Right forelimb (tissue), 1 donor: ENCODE results near the gene DNAJB6.
"Not testable (repeated sequence)": the region's sequence is repeated elsewhere in the genome, so short reads cannot be mapped to it uniquely, and the experiment has no call there.

Experiments
- DNase-seq: peaks from one replicate; pipeline ENCODE4 v3.0.0-alpha.2; 2018

DNAJB6 gene

DNA sequence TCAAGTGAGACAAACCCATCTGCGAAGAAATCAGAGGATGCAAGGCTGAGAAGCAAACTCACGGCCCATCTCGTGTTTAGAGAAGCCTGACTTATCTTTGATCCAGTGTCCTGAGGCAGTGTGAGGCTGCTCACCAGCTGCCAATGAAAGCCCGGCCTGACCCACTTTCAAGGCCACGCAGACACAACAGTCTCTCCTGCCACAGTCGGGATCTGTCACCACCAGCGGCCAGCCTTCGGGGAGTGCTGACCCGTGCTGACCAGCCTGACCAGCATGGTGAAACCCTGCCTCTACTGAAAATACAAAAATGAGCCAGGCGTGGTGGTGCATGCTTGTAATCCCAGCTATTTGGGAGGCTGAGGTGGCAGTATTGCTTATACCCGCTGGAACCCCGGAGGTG is 7.4 kb upstream of the DNAJB6 start:
- DNase-seq: no peak

DNA sequence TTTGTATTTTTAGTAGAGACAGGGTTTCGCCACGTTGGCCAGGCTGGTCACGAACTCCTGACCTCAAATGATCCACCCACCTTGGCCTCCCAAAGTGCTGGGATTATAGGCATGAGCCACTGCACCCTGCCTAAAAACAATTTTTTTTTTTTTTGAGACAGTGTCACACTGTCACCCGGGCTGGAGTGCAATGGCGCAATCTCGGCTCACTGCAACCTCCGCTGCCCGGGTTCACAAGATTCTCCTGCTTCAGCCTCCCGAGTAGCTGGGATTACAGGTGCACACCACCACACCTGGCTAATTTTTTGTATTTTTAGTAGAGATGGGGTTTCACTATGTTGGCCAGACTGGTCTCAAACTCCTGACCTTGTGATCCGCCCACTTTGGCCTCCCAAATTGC is 6.2 kb upstream of the DNAJB6 start:
- DNase-seq: not testable (repeated sequence)

DNA sequence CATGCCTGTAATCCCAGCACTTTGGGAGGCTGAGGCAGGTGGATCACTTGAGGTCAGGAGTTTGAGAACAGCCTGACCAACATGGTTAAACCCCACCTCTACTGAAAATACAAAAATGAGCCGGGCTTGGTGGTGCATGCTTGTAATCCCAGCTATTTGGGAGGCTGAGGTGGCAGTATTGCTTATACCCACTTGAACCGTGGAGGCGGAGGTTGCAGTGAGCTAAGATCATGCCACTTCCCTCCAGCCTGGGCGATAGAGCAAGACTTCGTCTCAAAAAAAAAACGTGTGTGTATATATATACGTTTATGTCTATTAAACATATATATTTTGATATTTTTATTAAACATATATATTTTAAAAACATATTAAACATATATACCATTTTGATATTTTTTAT is 5.8 kb upstream of the DNAJB6 start:
- DNase-seq: not testable (repeated sequence)

DNA sequence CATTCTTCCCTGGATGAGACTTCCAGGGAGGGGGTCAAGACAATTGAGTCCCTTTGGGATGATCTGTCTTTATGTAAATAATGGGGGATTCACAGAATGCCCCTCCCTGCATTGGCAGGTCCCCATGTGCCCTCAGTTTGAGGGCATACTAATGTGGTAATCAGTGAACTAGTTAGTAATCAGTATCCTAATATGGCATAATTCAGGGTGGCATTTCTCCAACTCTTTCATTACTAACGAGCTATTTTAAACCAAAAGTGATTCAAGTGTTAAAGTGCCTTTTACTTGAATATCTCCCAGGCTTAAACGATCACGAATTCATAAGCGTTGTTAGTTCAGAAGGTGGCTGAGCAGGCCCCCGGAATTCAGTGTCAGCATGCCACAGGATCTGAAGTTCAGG is 1.6 kb upstream of the DNAJB6 start:
- DNase-seq: no peak

DNA sequence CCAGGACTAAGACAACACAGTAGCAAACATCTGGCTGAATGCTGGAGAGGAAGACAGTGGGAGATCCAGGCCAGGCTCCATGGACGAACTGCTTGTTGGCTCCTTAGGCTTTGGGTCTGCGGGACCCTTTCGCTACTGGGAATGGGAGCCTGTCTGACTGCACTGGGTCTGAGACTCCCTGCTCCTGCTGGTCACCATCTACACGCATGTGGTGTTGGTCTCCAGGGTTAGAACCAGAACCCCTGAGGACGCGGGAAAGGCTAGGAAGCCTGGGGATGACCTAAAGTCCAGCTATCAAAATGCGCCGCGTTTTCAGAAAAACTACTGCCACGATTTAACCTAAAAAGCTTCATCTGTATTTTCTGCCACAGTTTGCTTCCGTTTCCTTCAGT is 817 bp upstream of the DNAJB6 start:
- peak; percentile 50 for DNase-seq

DNA sequence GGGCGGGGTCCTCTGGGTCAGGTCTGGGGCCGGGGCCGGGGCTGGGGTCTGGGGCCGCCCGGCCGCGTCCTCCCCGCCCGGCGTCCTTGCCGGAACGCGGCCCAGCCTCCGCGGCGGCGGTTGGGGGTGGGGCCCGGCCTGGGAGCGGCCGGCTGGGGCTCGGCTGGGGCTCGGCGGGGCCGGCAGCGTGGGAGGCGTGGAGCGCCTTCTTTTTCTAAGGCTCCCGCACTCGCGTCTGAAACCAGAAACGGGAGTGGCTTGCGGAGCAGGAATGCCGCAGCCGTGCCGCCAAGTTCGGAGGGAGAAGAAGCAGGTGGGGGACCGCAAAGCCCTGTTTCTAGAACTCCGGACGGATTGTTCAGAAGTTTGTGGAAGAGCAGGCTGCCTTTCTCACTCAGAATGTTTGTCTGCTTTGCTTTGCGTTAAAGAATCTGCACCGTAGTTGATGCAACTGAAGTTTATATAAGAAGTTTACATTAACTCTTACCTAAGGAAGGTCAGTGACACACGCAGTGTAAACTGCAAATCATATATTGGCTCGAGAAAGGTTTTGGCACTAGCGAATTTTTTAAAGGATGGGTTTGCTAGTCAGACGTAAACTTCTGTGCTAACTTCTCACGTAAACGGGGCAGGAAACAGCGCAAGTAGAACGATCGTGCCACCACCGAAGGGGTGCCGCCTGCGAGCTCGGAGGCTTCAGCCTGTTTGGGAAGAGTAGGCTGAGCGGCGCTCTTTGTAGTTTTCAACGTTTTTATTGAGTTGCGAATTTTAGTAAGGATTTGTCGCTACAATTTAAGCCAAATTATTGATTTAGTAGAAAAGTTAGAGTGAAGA is 729 bp downstream of the DNAJB6 start:
- DNase-seq: peak; percentile 80

DNA sequence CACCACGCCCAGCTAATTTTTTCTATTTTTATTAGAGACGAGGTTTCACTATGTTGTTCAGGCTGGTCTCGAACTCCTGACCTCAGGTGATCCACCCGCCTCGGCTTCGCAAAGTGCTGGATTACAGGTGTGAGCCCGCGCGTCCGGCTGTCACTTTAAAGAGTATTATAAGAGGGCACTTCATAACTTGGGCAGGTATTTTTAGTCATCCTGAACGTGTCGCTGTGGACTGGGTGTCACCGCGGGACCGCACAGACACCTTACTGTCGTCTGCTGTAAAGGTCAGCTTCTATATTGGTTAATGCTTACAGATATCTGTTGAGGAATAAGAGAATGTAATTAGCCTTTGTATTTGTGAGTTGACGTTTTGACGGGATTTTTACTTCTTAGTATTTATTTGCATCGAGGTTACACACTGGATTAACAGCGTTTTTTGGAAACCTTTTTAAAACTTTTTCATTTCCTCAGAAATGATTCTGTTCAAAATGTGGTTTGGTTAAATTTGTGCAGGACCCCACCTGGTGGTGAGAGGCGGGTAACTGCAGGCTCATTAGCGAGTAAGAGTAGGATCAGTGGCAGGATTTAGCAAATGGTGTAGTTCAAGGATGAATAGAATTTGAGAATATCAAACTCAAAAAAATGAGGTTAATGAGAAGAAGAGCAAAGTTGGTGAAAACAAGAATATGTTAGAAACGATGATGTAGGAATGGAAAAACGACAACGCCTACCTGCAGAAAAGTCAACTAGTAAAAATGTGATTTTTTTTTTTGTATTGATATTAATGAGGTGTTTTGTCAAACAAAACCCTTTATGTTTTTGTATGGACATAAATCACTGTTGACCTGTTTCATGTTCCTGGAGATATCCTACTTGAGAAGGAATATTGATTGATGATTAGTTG is 3.2 kb downstream of the DNAJB6 start:
- DNase-seq: peak; percentile 73

DNA sequence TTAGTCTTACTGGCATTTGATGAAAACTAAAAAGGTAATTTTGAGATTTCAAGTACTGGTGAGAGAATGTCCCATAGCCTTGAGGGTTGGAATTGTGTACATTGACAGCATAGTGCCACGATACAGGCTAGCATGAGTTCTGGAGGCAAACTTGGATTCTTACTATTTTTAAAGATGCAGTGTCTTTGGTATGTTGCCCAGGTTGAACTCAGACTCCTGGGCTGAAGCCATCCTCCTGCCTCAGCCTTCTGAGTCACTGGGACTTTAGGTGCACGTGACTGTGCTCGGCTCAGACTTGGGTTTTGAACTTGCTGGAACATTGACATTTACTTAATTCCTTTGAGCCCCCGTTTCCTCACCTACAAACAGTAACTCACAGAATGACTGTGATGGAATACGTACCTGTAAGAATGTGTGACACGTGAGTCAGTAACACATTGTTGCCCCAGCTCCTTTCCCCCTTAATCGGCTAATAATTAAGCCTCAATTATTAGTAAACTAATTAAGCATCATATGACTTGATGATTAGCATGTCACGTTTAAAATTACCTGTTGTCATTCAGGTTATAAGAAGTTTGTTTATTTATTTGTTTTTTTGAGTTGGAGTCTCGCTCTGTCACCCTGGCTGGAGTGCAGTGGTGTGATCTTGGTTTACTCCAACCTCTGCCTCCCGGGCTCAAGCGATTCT is 10.6 kb downstream of the DNAJB6 start:
- DNase-seq: peak; percentile 50

DNA sequence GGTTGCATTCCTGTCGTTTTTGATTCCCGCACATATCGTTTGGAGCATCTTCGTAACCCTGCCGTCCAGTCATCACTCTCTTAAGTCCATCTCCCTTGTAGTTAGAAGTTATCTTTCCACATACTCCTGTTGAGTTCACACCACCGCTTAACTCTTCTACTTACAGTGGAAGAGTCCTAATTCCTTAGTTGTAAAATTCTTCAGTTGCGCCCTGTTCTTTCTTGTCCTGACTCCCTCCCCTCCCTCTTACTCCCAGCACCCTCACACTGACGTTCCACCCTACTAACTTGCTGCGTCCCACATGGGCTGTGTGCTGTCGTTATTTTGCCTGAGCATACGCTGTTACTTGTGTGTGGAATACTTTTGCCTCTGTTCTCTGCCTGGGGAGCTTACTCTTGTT is 11.7 kb downstream of the DNAJB6 start:
- DNase-seq: no peak

DNA sequence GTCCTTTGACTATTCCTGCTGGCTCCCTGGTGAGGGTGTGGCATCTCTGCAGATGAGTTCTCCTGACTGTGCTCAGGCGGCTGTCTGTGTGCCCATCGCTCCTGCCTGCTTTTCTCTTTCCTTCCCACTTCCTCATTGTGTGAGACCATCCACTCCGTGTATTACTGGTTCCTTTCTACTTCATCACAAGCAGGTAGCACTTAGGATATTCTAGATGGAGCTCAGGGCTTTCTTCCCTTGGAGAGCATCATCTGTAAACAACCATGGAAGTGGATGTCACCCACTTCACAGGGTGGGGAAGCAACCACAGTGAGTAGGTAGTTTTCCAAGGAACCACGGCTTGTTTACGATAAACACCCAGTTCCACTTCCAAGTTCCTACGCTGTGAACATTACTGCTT is 15.7 kb downstream of the DNAJB6 start:
- DNase-seq: no peak

DNA sequence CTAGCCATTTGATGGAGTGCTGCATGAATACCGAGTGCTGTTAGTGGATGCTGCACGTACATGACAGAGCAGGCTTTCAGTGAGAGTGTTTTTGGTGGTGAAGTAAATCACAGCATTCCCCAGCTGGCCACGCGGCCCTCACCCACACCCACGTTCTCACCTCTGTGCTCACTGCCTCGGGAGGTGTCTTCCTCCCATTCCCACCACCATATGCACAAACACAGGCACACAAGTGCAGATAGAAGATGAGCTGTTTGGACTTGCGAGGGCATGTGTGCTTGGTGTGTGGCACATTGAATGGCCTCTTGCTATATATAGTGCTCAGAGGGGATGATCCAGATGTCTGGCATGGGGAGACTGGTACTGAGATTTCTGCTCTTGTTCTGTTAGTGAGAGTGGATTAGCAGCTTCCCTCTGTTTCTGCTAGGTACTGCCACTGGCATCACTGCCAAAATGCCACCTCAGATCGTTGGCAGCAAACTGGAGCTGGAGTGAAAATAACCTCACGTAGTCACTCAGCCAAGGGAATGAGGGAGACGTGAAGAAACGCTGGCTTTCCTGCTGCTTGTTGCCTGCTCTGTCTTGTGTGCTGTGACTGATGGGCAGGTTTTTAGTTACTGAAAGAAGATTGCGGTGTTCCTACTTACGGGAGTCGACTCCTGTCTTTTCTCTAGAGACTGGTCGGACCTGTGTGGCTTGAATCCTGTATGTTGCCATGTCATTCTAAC is 19.1 kb downstream of the DNAJB6 start:
- no peak for DNase-seq

DNA sequence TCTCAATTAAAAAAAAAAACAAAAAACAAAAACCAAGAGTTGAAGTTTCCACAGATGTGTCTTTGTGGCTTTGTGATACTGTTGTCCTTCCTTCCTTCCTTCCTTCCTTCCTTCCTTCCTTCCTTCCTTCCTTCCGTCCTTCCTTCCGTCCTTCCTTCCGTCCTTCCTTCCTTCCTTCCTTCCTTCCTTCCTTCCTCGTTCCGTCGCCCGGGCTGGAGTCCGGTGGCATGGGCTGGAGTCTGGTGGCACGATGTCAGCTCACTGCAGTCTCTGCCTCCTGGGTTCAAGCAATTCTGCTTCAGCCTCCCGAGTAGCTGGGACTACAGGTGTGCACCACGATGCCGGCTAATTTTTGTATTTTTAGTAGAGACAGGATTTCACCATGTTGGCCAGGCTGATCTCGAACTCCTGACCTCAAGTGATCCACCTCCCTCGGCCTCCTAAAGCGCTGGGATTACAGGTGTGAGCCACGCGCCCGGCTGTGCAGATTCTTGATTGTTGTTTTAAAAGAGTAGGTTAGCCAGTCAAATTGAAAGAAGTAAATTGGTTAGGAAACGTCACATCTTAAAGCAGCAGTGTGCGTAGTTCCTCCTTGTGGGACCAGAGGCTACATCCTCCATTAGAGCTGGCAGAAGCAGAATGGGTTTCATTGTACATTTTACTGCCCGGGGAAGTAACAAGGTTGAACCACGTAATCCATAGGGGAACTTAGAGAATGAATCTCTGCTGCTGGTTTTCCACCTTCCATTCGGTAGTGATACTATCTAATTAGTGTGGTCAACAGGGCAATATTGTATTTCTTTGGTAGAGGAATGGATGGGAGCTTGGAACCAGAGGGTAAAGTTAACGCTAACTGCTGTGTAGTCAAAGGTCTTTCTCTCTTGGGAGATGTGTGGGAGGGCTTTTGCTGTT is 20.6 kb downstream of the DNAJB6 start:
- DNase-seq: no peak

DNA sequence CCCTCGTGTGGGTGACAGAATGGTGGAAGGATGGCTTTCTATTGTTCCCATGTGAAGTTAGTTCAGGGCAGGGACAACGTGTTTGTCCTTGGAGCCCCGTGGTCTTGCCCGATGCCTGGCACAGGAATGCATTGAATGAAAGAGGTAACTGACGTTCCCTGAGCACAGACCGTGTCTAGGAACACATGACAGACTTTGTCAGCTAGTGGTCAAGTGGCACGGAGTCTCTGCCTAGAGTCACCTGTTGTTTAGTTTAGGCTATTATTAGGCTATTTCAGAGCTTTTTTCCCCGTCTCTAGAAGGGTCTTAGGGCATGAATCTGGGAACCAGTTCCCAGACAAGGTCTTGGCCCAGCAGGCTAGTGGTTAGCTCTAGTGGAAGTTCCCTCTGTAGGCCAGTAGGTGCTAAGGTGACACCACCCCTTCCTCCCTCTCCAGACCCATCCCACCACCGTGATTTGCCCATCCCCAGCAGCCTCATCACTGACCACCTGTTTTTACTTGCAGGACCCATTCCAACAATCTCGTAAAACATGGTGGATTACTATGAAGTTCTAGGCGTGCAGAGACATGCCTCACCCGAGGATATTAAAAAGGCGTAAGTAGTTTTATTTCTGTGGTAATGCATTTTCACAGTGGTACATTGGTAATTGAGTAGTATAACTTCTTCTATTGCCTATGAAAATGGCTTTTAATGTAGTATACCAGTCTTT is 21.4 kb downstream of the DNAJB6 start:
- DNase-seq: no peak

DNA sequence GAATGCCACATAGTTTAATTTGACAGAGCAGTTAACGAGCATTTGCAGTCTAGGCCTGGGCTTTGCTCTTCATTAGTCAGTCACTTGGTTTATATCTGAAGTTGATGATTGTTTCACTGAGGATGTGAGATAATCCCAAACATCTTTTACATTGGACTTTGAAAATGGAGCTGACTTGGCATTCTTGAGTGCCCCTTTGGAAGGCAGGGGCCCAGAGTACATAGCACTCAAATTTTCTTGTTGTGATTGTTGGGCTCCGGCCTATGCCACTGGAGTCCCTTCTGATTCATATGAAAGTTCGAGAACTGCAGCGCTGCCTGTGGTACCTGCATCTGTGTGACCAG is 21.9 kb downstream of the DNAJB6 start:
- no peak for DNase-seq

DNA sequence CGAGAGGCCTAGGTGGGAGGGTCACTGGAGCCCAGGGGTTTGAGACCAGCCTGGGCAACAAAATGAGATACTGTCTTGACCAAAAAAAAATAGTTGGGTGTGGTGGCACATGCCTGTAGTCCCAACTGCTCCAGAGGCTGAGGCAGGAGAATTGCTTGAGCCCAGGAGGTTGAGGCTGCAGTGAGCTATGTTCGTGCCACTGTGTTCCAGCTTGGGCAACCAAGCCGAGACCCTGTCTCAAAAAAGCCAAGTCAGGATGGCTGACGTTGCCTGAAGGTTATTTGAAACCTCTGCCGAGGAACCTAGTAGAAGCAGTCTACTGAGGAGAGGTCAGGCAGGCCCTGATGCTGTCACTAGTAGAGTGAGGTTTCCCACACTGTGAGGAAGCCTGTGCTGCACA is 22.8 kb downstream of the DNAJB6 start:
- no peak for DNase-seq

DNA sequence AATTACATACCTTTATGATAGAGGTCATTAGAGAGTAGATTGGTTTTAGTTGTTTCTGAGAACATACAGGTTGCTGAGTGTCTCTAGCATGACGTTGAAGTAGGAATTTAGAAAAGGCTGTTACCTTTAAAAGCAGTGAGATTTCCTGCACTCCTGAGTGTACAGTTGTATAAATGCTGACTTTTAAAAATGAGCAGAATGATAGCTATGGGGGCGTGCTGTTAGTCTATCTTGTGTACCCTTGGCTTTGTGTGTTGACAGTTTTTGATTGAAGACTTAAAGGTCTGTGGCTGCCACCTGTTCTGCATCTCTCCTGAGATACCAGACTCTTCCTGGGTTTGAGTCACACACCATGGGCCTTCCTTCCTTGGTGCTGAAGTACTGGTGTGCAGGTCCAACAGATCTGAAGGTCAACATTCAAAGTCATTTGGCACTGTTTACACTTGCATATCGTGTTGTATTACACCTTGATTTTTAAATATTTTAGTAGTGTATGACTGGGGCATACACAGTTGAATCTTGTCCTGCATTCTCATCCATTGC is 23.8 kb downstream of the DNAJB6 start:
- DNase-seq: no peak

DNA sequence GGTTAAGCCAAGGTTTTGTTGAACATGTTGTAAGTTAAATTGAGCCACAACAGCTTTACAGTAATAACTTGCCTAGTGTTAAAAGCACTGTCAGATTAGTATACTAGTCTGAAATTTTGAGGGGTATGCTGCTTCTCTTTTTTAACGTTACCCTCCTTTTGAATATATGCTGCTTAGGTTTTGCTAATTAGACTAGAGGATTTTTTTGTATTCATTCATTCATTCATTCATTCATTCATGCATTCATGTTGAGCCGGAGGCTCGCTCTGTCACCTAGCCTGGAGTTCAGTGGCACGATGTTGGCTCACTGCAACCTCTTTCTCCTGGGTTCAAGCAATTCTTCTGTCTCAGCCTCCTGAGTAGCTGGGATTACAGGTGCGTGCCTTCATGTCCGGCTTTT is 24.7 kb downstream of the DNAJB6 start:
- DNase-seq: no peak

DNA sequence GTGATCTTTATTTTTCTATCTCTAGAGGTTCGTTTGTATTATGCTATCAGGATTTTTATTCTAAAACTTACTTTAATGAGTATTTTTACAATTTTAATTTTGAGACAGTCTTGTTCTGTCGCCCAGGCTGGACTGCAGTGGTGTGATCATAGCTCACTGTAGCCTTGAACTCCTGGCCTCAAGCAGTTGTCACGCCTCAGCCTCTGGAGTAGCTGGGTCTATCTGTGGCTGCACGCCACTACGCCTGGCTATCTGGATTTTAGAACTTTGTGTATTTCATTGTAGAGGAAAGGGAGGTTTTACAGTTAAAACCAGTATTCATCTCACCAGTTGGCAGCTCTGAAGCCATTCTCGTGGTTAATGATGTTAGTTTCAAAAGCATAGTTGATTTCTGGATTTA is 25.9 kb downstream of the DNAJB6 start:
- DNase-seq: no peak

DNA sequence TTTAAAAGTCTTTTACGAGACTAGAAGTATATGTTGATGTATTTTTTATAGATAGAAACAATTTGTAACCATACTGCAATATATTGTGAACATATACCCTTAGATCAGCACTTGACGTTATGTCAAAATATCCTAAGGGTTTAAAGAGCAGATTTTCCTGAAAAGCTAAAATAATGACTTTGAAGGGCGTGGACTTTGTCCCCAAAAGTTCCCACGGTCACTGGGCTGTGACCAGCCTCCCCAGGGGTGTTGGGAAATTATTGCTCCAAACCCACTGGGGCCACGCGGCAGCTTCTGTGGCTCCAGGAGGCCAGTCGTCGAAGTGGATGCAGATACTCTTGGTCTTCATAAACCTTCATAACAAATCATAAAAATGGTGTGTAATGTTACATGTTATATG is 29.9 kb downstream of the DNAJB6 start:
- no peak for DNase-seq

DNA sequence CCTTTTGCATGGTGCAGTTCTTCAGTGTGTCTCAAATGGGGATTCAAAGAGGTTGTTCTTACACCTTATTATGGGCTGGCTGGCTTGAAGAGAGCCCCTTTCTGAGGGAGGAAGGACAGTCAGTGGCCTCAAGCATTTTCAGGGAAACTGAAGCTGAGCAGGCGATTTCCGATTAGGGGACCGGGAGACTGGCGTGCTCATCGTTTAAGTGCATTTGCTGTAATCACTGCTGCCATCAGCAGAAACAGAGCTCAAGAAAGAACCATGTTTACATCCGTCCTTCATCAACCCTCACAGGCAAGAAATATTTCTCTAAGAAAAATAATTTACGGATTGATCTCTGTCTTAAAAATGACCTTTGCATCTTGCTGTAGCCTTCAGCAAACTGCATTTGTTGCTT is 32.2 kb downstream of the DNAJB6 start:
- DNase-seq: no peak

DNA sequence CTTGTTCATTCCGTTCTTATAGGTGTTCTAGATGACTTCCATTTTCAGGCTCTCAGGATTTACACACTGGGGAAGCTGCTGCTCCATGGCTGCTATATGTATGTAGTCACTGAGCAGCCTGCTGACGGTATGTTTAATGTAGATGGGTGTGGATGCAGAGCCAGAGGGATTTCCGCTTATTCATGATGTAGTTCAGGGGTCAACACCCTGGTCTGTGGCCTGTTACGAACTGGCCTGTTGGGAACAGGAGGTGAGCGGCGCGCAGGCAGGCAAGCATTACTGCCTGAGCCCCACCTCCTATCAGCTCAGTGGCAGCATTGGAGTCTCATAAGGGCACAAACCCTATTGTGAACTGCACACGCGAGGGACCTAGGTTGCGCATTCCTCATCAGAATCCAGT is 33.9 kb downstream of the DNAJB6 start:
- no peak for DNase-seq
